Activated CD8-positive, alpha-beta memory T cell treated with anti-CD3 and anti-CD28 coated beads for 24 hours (primary cell): ENCODE results near the gene CRHR1.
A peak's percentile ranks its signal among the peaks of the same experiment; 100 is the strongest.
"Not testable (repeated sequence)": the region's sequence is repeated elsewhere in the genome, so short reads cannot be mapped to it uniquely, and the experiment has no call there.

ENCODE experiments used
- DNase-seq: peaks from one replicate; pipeline ENCODE4 v3.0.0-alpha.2; 2020

The CRHR1 gene

GRCh38 chr17:45847101-45847500 lies 63.0 kb downstream of the CRHR1 start:
- DNase-seq: no peak

- DNase-seq: no peak
Measured at GRCh38 chr17:45847747-45848146, 63.6 kb downstream of the CRHR1 start.

- DNase-seq: no peak
Measured at GRCh38 chr17:45848405-45848804, 64.3 kb downstream of the CRHR1 start.

- no peak for DNase-seq
Measured at GRCh38 chr17:45848868-45849535, 64.9 kb downstream of the CRHR1 start.

GRCh38 chr17:45849536-45849990 lies 65.4 kb downstream of the CRHR1 start:
- DNase-seq: no peak

- DNase-seq: no peak
Measured at GRCh38 chr17:45850011-45850410, 65.9 kb downstream of the CRHR1 start.

- DNase-seq: no peak
Measured at GRCh38 chr17:45850468-45850867, 66.3 kb downstream of the CRHR1 start.

GRCh38 chr17:45851022-45851421 lies 66.9 kb downstream of the CRHR1 start:
- no peak for DNase-seq

GRCh38 chr17:45851464-45851863 lies 67.3 kb downstream of the CRHR1 start:
- no peak for DNase-seq

- DNase-seq: no peak
Measured at GRCh38 chr17:45851873-45852272, 67.8 kb downstream of the CRHR1 start.

GRCh38 chr17:45852535-45853297 lies 68.6 kb downstream of the CRHR1 start:
- DNase-seq: peak; percentile 84

- DNase-seq: no peak
Measured at GRCh38 chr17:45854209-45854608, 70.1 kb downstream of the CRHR1 start.

- DNase-seq: no peak
Measured at GRCh38 chr17:45855691-45856336, 71.7 kb downstream of the CRHR1 start.

GRCh38 chr17:45857977-45858708 lies 74.0 kb downstream of the CRHR1 start:
- no peak for DNase-seq

- no peak for DNase-seq
Measured at GRCh38 chr17:45861165-45861564, 77.0 kb downstream of the CRHR1 start.

GRCh38 chr17:45862127-45862526 lies 78.0 kb downstream of the CRHR1 start:
- DNase-seq: not testable (repeated sequence)

- DNase-seq: no peak
Measured at GRCh38 chr17:45863857-45864654, 79.9 kb downstream of the CRHR1 start.

GRCh38 chr17:45867171-45867570 lies 83.1 kb downstream of the CRHR1 start:
- DNase-seq: no peak

GRCh38 chr17:45867702-45868101 lies 83.6 kb downstream of the CRHR1 start:
- DNase-seq: no peak

- no peak for DNase-seq
Measured at GRCh38 chr17:45868276-45868675, 84.2 kb downstream of the CRHR1 start.

GRCh38 chr17:45869676-45870341 lies 85.7 kb downstream of the CRHR1 start:
- no peak for DNase-seq
